Measurements from ENCODE around the gene PGM5. TPM values are rescaled to one million over a fixed set of nuclear protein-coding genes. Genes with fewer than 3 reads are reported as not detected.

Gene PGM5
- total and polyA plus RNA-seq, 2 experiments from 2014 or later: 2.5 to 38.8 TPM

GRCh38 chr9:68497629-68498028, 141.2 kb downstream of the PGM5 start:
- Histone ChIP-seq H3K4me3 (no peak overlapping the region), H3K27ac (no peak overlapping the region), H3K79me2 (no peaks in the 10 kb centered on the region), H3K36me3 (replicated peaks; ENCODE audit: insufficient read depth, low read depth) (no peaks in the 10 kb centered on the region), H3K4me1 (ENCODE audit: insufficient read depth) (peaks cover 20% of the 10 kb centered on the region), H3K9me3 (ENCODE audit: low read depth) (no peaks in the 10 kb centered on the region), H4K20me1 (ENCODE audit: insufficient read depth, poor library complexity, severe bottlenecking) (no peaks in the 10 kb centered on the region), H3K9me2 (replicated peaks; ENCODE audit: insufficient read depth) (no peaks in the 10 kb centered on the region), H2AFZ (no peak overlapping the region), H3K27me3 (no peaks in the 10 kb centered on the region), H3K4me2 (no peak overlapping the region)
- DNase-seq (ENCODE audit: low spot score): no peak
- TF ChIP-seq EZH2phosphoT487 (IDR thresholded peaks at IDR 0.05; ENCODE audit: low read depth, severe bottlenecking, unreplicated experiment): no peak
- TF ChIP-seq CTCF (IDR thresholded peaks at IDR 0.05; ENCODE audit: poor library complexity): no peak
- TF ChIP-seq EZH2 (IDR thresholded peaks at IDR 0.05; ENCODE audit: borderline replicate concordance): no peak
- 100% methylated on average over 1 of the region's 1 CpG for WGBS (ENCODE audit: low lambda C conversion rate, missing lambda C conversion rate)

- H3K4me2 ChIP-seq: no peak overlapping the region
- H4K20me1 ChIP-seq (ENCODE audit: insufficient read depth, poor library complexity, severe bottlenecking): no peaks in the 10 kb centered on the region
- H3K9me2 ChIP-seq (replicated peaks; ENCODE audit: insufficient read depth): no peaks in the 10 kb centered on the region
- H2AFZ ChIP-seq: no peak overlapping the region
- WGBS (ENCODE audit: low lambda C conversion rate, missing lambda C conversion rate): 96% methylated on average over 2 of the region's 2 CpGs
- DNase-seq (ENCODE audit: low spot score): no peak
- no peaks in the 10 kb centered on the region for H3K36me3 ChIP-seq (replicated peaks; ENCODE audit: insufficient read depth, low read depth)
- H3K4me1 ChIP-seq (ENCODE audit: insufficient read depth): peaks cover 16% of the 10 kb centered on the region
- H3K9me3 ChIP-seq (ENCODE audit: low read depth): no peaks in the 10 kb centered on the region
- H3K27me3 ChIP-seq: no peaks in the 10 kb centered on the region
- no peaks in the 10 kb centered on the region for H3K79me2 ChIP-seq
- TF ChIP-seq EZH2phosphoT487 (IDR thresholded peaks at IDR 0.05; ENCODE audit: low read depth, severe bottlenecking, unreplicated experiment) (no peak), CTCF (IDR thresholded peaks at IDR 0.05; ENCODE audit: poor library complexity) (no peak), EZH2 (IDR thresholded peaks at IDR 0.05; ENCODE audit: borderline replicate concordance) (no peak)
- no peak overlapping the region for H3K4me3 ChIP-seq
- H3K27ac ChIP-seq: no peak overlapping the region
Observed at GRCh38 chr9:68498816-68499215, 142.4 kb downstream of the PGM5 start.

GRCh38 chr9:68500457-68501381, 144.3 kb downstream of the PGM5 start:
- no peak overlapping the region for H2AFZ ChIP-seq
- H3K27ac ChIP-seq: peak overlapping the region; percentile 56
- WGBS (ENCODE audit: low lambda C conversion rate, missing lambda C conversion rate): 47% methylated on average over 9 of the region's 9 CpGs
- H4K20me1 ChIP-seq (ENCODE audit: insufficient read depth, poor library complexity, severe bottlenecking): no peaks in the 10 kb centered on the region
- no peaks in the 10 kb centered on the region for H3K27me3 ChIP-seq
- DNase-seq (ENCODE audit: low spot score): peak; percentile 30
- no peaks in the 10 kb centered on the region for H3K9me3 ChIP-seq (ENCODE audit: low read depth)
- H3K4me1 ChIP-seq (ENCODE audit: insufficient read depth): peaks cover 16% of the 10 kb centered on the region
- no peak for TF ChIP-seq EZH2phosphoT487 (IDR thresholded peaks at IDR 0.05; ENCODE audit: low read depth, severe bottlenecking, unreplicated experiment)
- no peak for TF ChIP-seq CTCF (IDR thresholded peaks at IDR 0.05; ENCODE audit: poor library complexity)
- no peak for TF ChIP-seq EZH2 (IDR thresholded peaks at IDR 0.05; ENCODE audit: borderline replicate concordance)
- H3K79me2 ChIP-seq: no peaks in the 10 kb centered on the region
- peak overlapping the region; percentile 3 for H3K4me2 ChIP-seq
- H3K36me3 ChIP-seq (replicated peaks; ENCODE audit: insufficient read depth, low read depth): no peaks in the 10 kb centered on the region
- no peaks in the 10 kb centered on the region for H3K9me2 ChIP-seq (replicated peaks; ENCODE audit: insufficient read depth)
- no peak overlapping the region for H3K4me3 ChIP-seq

Measured in hepatocyte (in vitro differentiated cells).